IMR-90 (cell line): ENCODE data around the gene CLDN10. TPM values are rescaled to one million over a fixed set of nuclear protein-coding genes. Genes with fewer than 3 reads are reported as not detected.

Source experiments
- ATAC-seq: fragments of 200-7000 bp; cut with Tn5 transposase; 2 replicates; pipeline ENCODE4 v1.9.1; 2020; ENCODE audit warnings: low read depth, mild to moderate bottlenecking, moderate library complexity
- BruUV-seq: library from RNA; stranded (reverse); fragments of 400-500 nt; replicated peaks from 2 replicates; lab custom pipeline; 2021; lab: Mats Ljungman, UMichigan
- CTCF ChIA-PET: fragments of 300-600 bp; formaldehyde crosslinking; extraction: SDS; loops from one replicate; lab custom pipeline; 2021; ENCODE audit warnings: antibody characterized with exemption; lab: Yijun Ruan, JAX
- POLR2A ChIA-PET: fragments of 300-600 bp; sonication (Branson Sonifier 250); formaldehyde crosslinking; loops from one replicate; lab custom pipeline; 2022; ENCODE audit warnings: antibody characterized with exemption; ENCODE audit not compliant: unreplicated experiment; lab: Charles Lee
- DNase-seq: peaks from one replicate; pipeline ENCODE4 v3.0.0; 2013
- H2AFZ ChIP-seq: replicated peaks from 2 replicates; pipeline ENCODE3; 2013; ENCODE audit warnings: low read length, mild to moderate bottlenecking; ENCODE audit not compliant: poor library complexity
- H2AK5ac ChIP-seq: 2 replicates; pipeline ENCODE4 v1.6.1; 2013; ENCODE audit warnings: low read depth, low read length, inconsistent platforms
- H2AK9ac ChIP-seq: replicated peaks from 2 replicates; pipeline ENCODE3; 2013; ENCODE audit warnings: mild to moderate bottlenecking, low read depth, low read length, moderate library complexity; ENCODE audit not compliant: poor library complexity
- H2BK120ac ChIP-seq: 2 replicates; pipeline ENCODE4 v1.6.1; 2013; ENCODE audit warnings: low read depth, low read length, inconsistent platforms
- H2BK15ac ChIP-seq: 3 replicates; pipeline ENCODE4 v1.6.1; 2013; ENCODE audit warnings: low read depth, low read length, inconsistent platforms
- H2BK20ac ChIP-seq: 2 replicates; pipeline ENCODE4 v1.6.1; 2013; ENCODE audit warnings: low read depth, mild to moderate bottlenecking, inconsistent platforms, low read length, moderate library complexity
- H2BK5ac ChIP-seq: 2 replicates; pipeline ENCODE4 v1.6.1; 2013; ENCODE audit warnings: mild to moderate bottlenecking, low read depth, low read length, inconsistent platforms; ENCODE audit not compliant: poor library complexity, severe bottlenecking
- H3K14ac ChIP-seq: replicated peaks from 2 replicates; pipeline ENCODE4 v1.6.1; 2013; ENCODE audit warnings: low read depth, low read length, inconsistent platforms
- H3K18ac ChIP-seq: 2 replicates; pipeline ENCODE4 v1.6.1; 2013; ENCODE audit warnings: low read depth, low read length, control low read depth
- H3K23ac ChIP-seq: 2 replicates; pipeline ENCODE4 v1.6.1; 2013; ENCODE audit warnings: low read depth, low read length, inconsistent platforms
- H3K27ac ChIP-seq: 2 replicates; pipeline ENCODE4 v1.5.1; 2013; ENCODE audit warnings: mild to moderate bottlenecking, control low read depth, low read length; ENCODE audit not compliant: insufficient read depth
- H3K27me3 ChIP-seq: 2 replicates; pipeline ENCODE4 v1.6.1; 2013; ENCODE audit warnings: low read length; ENCODE audit not compliant: control insufficient read depth, insufficient read depth
- H3K36me3 ChIP-seq: 2 replicates; pipeline ENCODE4 v1.6.1; 2013; ENCODE audit warnings: low read length, mixed read lengths; ENCODE audit not compliant: control insufficient read depth, insufficient read depth
- H3K4ac ChIP-seq: 2 replicates; pipeline ENCODE4 v1.6.1; 2013; ENCODE audit warnings: low read depth, low read length, inconsistent platforms
- H3K4me1 ChIP-seq: 2 replicates; pipeline ENCODE4 v1.6.1; 2013; ENCODE audit warnings: low read length, mixed read lengths; ENCODE audit not compliant: control insufficient read depth, insufficient read depth
- H3K4me2 ChIP-seq: 2 replicates; pipeline ENCODE4 v1.6.1; 2013; ENCODE audit warnings: low read depth, mild to moderate bottlenecking, control low read depth, low read length, moderate library complexity
- H3K4me3 ChIP-seq: 2 replicates; pipeline ENCODE4 v1.5.1; 2013; ENCODE audit warnings: low read depth, mild to moderate bottlenecking, control low read depth, low read length, moderate library complexity; ENCODE audit not compliant: insufficient read depth
- H3K56ac ChIP-seq: 2 replicates; pipeline ENCODE4 v1.6.1; 2013; ENCODE audit warnings: low read length, inconsistent platforms; ENCODE audit not compliant: insufficient read depth; ENCODE audit errors: extremely low read depth
- H3K79me1 ChIP-seq, 2 experiments: 2 replicates each; pipeline ENCODE4 v1.6.1; 2013; ENCODE audit warnings: low read length in 2 of 2, inconsistent platforms in 1 of 2, low read depth in 1 of 2
- H3K9ac ChIP-seq: 2 replicates; pipeline ENCODE4 v1.6.1; 2013; ENCODE audit warnings: low read depth, low read length, control low read depth
- H3K9me1 ChIP-seq: 2 replicates; pipeline ENCODE4 v1.6.1; 2013; ENCODE audit warnings: low read length, inconsistent platforms; ENCODE audit not compliant: insufficient read depth
- H3K9me3 ChIP-seq: 2 replicates; pipeline ENCODE4 v1.6.1; 2013; ENCODE audit warnings: low read length; ENCODE audit not compliant: control insufficient read depth, insufficient read depth
- H4K20me1 ChIP-seq: 2 replicates; pipeline ENCODE4 v1.6.1; 2013; ENCODE audit warnings: low read length, inconsistent platforms; ENCODE audit not compliant: insufficient read depth
- H4K5ac ChIP-seq: 2 replicates; pipeline ENCODE4 v1.6.1; 2013; ENCODE audit warnings: mild to moderate bottlenecking, low read depth, low read length, control low read depth
- H4K8ac ChIP-seq, 2 experiments: 2 replicates each; pipeline ENCODE4 v1.6.1; 2013; ENCODE audit warnings: low read depth in 2 of 2, low read length in 2 of 2, control low read depth in 1 of 2, inconsistent platforms in 1 of 2
- H4K91ac ChIP-seq: 2 replicates; pipeline ENCODE4 v1.6.1; 2013; ENCODE audit warnings: low read depth, low read length, inconsistent platforms; ENCODE audit not compliant: insufficient read depth
- BHLHE40 ChIP-seq: fragments of 150-350 bp; IDR thresholded peaks from 2 replicates; pipeline ENCODE4 v1.6.1; 2016; ENCODE audit warnings: mild to moderate bottlenecking, low read depth, low read length
- CEBPB ChIP-seq: IDR thresholded peaks from 2 replicates; pipeline ENCODE4 v1.6.1; 2012; ENCODE audit warnings: low read depth, low read length, improper control_type of control experiment
- CHD1 ChIP-seq: IDR thresholded peaks from 2 replicates; pipeline ENCODE4 v1.6.1; 2012; ENCODE audit warnings: low read depth, low read length, improper control_type of control experiment
- CTCF ChIP-seq: conservative IDR thresholded peaks from 2 replicates; pipeline ENCODE4 v1.5.1; 2012; ENCODE audit warnings: mild to moderate bottlenecking, low read depth, low read length, improper control_type of control experiment
- ELK1 ChIP-seq: fragments of 150-350 bp; IDR thresholded peaks from 2 replicates; pipeline ENCODE4 v1.6.1; 2016; ENCODE audit warnings: low read depth, mild to moderate bottlenecking, low read length, moderate library complexity, borderline replicate concordance
- FOS ChIP-seq: fragments of 150-350 bp; IDR thresholded peaks from 2 replicates; pipeline ENCODE4 v1.6.1; 2016; ENCODE audit warnings: low read depth, low read length
- MAFK ChIP-seq: IDR thresholded peaks from 2 replicates; pipeline ENCODE4 v1.6.1; 2012; ENCODE audit warnings: low read depth, low read length, improper control_type of control experiment
- MAZ ChIP-seq: IDR thresholded peaks from 2 replicates; pipeline ENCODE4 v1.6.1; 2012; ENCODE audit warnings: low read depth, mild to moderate bottlenecking, low read length, improper control_type of control experiment, moderate library complexity, borderline replicate concordance
- MXI1 ChIP-seq: IDR thresholded peaks from 2 replicates; pipeline ENCODE4 v1.6.1; 2012; ENCODE audit warnings: low read depth, mild to moderate bottlenecking, low read length, moderate library complexity, borderline replicate concordance
- NFE2L2 ChIP-seq: fragments of 150-350 bp; IDR thresholded peaks from 2 replicates; pipeline ENCODE4 v1.6.1; 2016; ENCODE audit warnings: low read depth, mild to moderate bottlenecking, low read length
- POLR2A ChIP-seq: IDR thresholded peaks from 2 replicates; pipeline ENCODE4 v1.6.1; 2012; ENCODE audit warnings: mild to moderate bottlenecking, low read depth, low read length
- RAD21 ChIP-seq: IDR thresholded peaks from 2 replicates; pipeline ENCODE4 v1.6.1; 2012; ENCODE audit warnings: low read length, improper control_type of control experiment
- RCOR1 ChIP-seq: IDR thresholded peaks from 2 replicates; pipeline ENCODE4 v1.6.1; 2012; ENCODE audit warnings: mild to moderate bottlenecking, low read length, improper control_type of control experiment; ENCODE audit not compliant: insufficient replicate concordance
- RFX5 ChIP-seq: IDR thresholded peaks from 2 replicates; pipeline ENCODE4 v1.8.0; 2012; ENCODE audit warnings: low read depth, mild to moderate bottlenecking, low read length, moderate library complexity
- SMC3 ChIP-seq: fragments of 150-350 bp; IDR thresholded peaks from 2 replicates; pipeline ENCODE4 v1.6.1; 2016; ENCODE audit warnings: low read depth, mild to moderate bottlenecking, antibody characterized with exemption, low read length, moderate library complexity
- USF2 ChIP-seq: fragments of 150-350 bp; IDR thresholded peaks from 2 replicates; pipeline ENCODE4 v1.6.1; 2017; ENCODE audit warnings: mild to moderate bottlenecking, antibody characterized with exemption, low read length, low read depth
- WGBS, 2 experiments: methylation state at CpG; one replicate each; pipeline versions ENCODE4 v1.1.5 to v1.1.7; 2013; ENCODE audit warnings: missing lambda C conversion rate in 2 of 2; ENCODE audit not compliant: insufficient read length in 1 of 2; ENCODE audit errors: extremely low coverage in 2 of 2; 5-methylcytosine and 5-hydroxymethylcytosine counted together
- dilution Hi-C: fragments of 300-500 bp; cut with HindIII; formaldehyde crosslinking; loops from one replicate; pipeline ENCODE4 v1.14.3; 2018; ENCODE audit warnings: low sequenced_read_pairs; ENCODE audit not compliant: unreplicated experiment
- in situ Hi-C: fragments of 300-500 bp; cut with MboI; formaldehyde crosslinking; loops from 3 replicates; pipeline ENCODE4 v1.14.3; 2019; ENCODE audit warnings: low sequenced_read_pairs, inconsistent platforms, mixed read lengths
- intact Hi-C: fragments of 100-400 bp; cut with micrococcal nuclease; formaldehyde crosslinking; loops from 2 replicates; pipeline ENCODE4 v1.10.0; 2022
- polyA plus RNA-seq, 3 experiments: library from polyadenylated mRNA; depleted of rRNA; stranded (reverse); fragments of >200 nt; gene quantifications; 2 replicates each; pipeline ENCODE4 v1.2.3, GENCODE V29; 2012; ENCODE audit warnings: low replicate concordance in 1 of 3
- total RNA-seq: library from RNA; depleted of rRNA; stranded (reverse); fragments of >200 nt; gene quantifications from 2 replicates; pipeline ENCODE4 v1.2.3, GENCODE V29; 2012

CLDN10 gene
- total and polyA plus RNA-seq, 2 of the 4 experiments (the other 2 are of a cell fraction), result not detected

- Histone ChIP-seq H3K9me3 (no peaks in the 10 kb centered on the region), H3K9me1 (peaks cover 13% of the 10 kb centered on the region), H2BK20ac (no peak overlapping the region), H4K8ac (no peak overlapping the region), H4K5ac (no peak overlapping the region), H3K27me3 (no peaks in the 10 kb centered on the region), H3K56ac (no peak overlapping the region), H3K4ac (no peak overlapping the region), H3K4me1 (peaks cover 4% of the 10 kb centered on the region; the same call in 1 of the 2 replicates), H4K91ac (no peak overlapping the region), H2BK120ac (no peak overlapping the region), H4K20me1 (peaks cover 6% of the 10 kb centered on the region), H2BK5ac (no peak overlapping the region), H2AK9ac (no peak overlapping the region), H2BK15ac (no peak overlapping the region), H2AFZ (no peak overlapping the region), H3K79me1 (peaks cover 0 to 5% of the 10 kb centered on the region in 2 experiments; a peak in 1 of 4 replicates), H3K9ac (no peak overlapping the region), H2AK5ac (no peak overlapping the region), H3K36me3 (peaks cover 33% of the 10 kb centered on the region), H3K23ac (no peak overlapping the region), H3K18ac (no peak overlapping the region), H3K14ac (no peak overlapping the region), H3K27ac (no peak overlapping the region), H3K4me2 (no peak overlapping the region), H3K4me3 (no peak overlapping the region)
- dilution Hi-C loops (no loop called here), in situ Hi-C loops (no loop called here), intact Hi-C loops (no loop called here)
- BruUV-seq, result no TSS peak
- CTCF ChIA-PET, result interaction anchor here (0.8 kb wide), 1 partner anchor 16 kb away, joined by 4 read pairs; no protein-coding TSS in a partner anchor
- WGBS, 2 experiments, result no CpG with 5 or more reads among the region's 1 CpG
- DNase-seq (peak; percentile 64), ATAC-seq (no peak)
- TF ChIP-seq MXI1 (no peak), MAFK (no peak), CTCF (no peak), RFX5 (no peak), RAD21 (no peak), SMC3 (no peak), POLR2A (no peak), CHD1 (no peak), ELK1 (no peak), CEBPB (no peak), BHLHE40 (no peak), MAZ (no peak), RCOR1 (no peak), USF2 (no peak), NFE2L2 (no peak), FOS (no peak)
- POLR2A ChIA-PET, result no interaction called here
Measured at GRCh38 chr13:95607366-95607765, 54.8 kb downstream of the CLDN10 start.
